NCI-H1694 (cell line): Measurements from ENCODE around the gene B4GAT1.

ENCODE experiments used
- DNase-seq: peaks from one replicate; lab custom pipeline; 2025; lab: John Stamatoyannopoulos, UW

The B4GAT1 gene

DNA sequence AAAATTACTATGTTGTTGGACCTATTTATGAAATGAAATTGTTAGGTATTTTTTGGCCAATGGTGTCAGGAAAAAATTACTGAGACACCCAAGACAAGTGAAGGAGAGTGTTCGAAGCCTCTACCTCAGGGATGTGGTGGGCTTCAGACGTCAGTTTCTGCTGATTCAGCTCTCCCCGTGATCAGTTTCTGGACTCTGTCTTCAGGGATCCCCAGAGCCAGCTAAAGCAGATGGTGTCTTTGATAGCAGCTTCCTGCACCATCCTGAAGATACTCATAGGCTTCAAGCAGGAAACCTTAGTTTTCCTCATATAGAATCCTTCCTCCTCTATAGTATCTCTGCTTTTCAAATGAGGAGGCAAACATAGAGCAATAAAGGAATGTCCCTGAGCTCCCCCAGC is 38.0 kb downstream of the B4GAT1 start:
- no peak for DNase-seq

GRCh38 chr11:66302656-66303055 is 44.8 kb downstream of the B4GAT1 start:
- DNase-seq: no peak

GRCh38 chr11:66299186-66299585 is 48.2 kb downstream of the B4GAT1 start:
- no peak for DNase-seq

DNA sequence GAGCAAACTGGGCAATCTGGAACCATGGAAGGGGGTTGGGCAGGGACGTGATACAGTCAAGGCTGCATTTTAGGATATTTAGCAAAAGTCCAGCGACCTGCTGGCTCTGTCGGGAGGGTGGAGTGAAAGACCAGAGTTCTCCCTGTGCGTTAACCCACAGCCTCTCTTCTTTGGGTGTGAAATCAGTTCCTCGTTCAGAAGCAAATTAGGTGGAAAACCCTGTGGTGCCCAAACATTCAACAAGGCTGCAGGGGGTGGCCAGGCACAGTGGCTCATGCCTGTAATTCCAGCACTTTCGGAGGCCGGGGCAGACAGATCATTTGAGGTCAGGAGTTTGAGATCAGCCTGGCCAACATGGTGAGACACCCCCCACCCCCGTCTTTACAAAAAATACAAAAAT is 49.8 kb downstream of the B4GAT1 start:
- no peak for DNase-seq
